SIG-M5 treated with dmso at 0.1 percent for 504 hours (cell line): ENCODE measurements around the gene ERCC3.
"Not testable (repeated sequence)": the region's sequence is repeated elsewhere in the genome, so short reads cannot be mapped to it uniquely, and the experiment has no call there.

ENCODE experiments used
- DNase-seq: peaks from one replicate; lab custom pipeline; 2025; ENCODE audit not compliant: unreplicated experiment; lab: John Stamatoyannopoulos, UW

ERCC3 gene

DNA sequence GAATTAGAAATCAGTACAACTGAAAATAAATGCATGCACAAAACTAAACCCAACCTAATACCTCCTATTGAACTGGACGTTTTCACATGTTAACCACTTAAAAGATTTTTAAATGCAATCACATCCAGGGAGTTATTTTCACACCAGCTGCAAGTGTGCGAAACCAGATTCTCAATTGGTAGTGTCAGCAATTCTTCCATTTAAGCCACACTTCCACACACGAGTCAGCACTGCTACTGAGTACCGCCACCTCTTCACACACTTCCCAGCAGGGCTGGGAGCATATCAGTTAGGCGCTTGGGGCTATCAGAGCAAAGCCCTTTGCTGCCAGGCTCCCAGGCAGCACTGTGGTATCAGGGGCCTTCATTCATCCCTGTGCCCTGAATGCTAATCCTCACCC is 14.2 kb downstream of the ERCC3 start:
- DNase-seq: no peak

DNA sequence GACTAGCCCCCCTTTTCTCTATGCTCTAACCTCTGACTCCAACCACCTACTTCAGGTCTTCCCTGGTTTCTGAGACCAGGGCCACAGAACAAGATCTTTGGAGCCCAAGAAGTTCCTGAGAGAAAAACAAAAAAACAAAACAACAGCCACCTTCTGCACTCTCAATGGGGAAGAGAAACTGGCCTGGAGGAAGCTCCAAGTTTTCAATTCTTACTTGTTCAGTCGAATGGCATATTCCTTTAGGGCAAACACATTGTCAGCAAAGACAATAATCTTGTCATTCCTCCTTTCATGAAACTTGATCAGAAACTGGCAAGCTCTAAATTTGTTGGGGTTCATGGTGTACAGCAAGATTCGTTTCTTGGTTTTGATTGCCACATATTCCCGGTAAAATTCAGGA is 15.0 kb downstream of the ERCC3 start:
- DNase-seq: no peak

GRCh38 chr2:127277028-127277427 is 16.9 kb downstream of the ERCC3 start:
- DNase-seq: no peak

- DNase-seq: no peak
These were observed 18.2 kb downstream of the ERCC3 start for GRCh38 chr2:127275789-127276188.

GRCh38 chr2:127275356-127275755 is 18.6 kb downstream of the ERCC3 start:
- DNase-seq: no peak

- DNase-seq: no peak
These were observed 23.3 kb downstream of the ERCC3 start for GRCh38 chr2:127270663-127271062.

GRCh38 chr2:127261804-127262406 is 32.0 kb downstream of the ERCC3 start:
- no peak for DNase-seq

DNA sequence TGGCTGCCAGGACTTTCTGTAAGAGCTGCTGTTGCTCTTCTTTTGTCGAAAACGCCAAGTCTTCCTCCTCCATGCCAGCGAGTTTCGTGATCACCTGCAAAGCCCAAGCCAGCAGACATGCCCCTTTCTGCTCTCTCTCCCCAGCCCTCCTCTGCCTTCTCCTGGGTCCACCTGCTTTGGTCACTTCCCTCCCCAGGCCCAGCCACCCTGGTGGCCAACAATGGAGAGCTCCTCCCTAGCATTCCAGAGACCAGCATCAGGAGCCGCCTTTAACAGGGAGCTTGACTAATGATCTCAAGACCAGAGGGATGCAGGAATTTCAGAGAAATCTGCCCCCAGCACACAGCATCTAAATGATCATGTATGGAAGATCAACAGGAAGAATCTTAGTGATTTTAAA is 34.6 kb downstream of the ERCC3 start:
- no peak for DNase-seq

GRCh38 chr2:127256866-127257265 is 37.1 kb downstream of the ERCC3 start:
- no peak for DNase-seq

- no peak for DNase-seq
These were observed 37.6 kb downstream of the ERCC3 start for GRCh38 chr2:127256381-127256780.

GRCh38 chr2:127255721-127256120 is 38.2 kb downstream of the ERCC3 start:
- no peak for DNase-seq

DNA sequence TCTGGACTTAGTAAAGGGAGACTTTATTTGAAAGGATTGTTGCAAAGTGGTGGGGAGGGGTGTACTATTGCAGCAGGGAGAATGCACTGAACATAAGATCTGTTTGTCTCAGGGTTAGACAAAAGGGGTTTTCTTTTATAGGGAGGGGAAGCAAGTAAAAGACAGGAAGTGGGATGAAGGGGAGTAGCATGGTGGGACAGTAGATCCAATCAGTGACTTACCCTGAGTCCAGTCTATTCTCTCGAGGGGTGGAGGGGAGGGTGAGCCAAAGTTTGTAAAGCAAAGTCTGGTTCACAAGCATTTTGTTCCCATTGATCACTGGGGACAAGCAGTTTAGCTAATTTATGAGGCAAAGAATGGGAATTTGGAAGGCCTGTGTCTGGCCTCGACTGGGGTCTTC is 38.8 kb downstream of the ERCC3 start:
- DNase-seq: no peak

GRCh38 chr2:127254386-127254981 is 39.5 kb downstream of the ERCC3 start:
- DNase-seq: no peak

- DNase-seq: not testable (repeated sequence)
These were observed 52.8 kb downstream of the ERCC3 start for GRCh38 chr2:127241184-127241583.

DNA sequence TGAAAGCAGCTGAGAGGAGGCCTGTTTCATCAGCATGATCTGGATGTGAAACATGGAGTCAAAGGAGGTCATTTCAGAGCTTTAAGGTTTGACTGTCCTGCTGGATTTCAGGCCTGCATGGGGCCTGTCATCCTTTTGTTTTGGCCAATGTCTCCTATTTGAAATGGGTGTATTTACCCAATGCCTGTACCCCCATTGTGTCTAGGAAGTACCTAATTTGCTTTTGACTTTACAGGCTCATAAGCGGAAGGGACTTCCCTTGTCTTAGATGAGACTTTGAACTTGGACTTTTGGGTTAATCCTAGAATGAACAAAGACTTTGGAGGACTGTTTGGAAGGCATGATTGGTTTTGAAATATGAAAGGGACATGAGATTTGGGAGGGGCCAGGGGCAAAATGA is 54.5 kb downstream of the ERCC3 start:
- no peak for DNase-seq

DNA sequence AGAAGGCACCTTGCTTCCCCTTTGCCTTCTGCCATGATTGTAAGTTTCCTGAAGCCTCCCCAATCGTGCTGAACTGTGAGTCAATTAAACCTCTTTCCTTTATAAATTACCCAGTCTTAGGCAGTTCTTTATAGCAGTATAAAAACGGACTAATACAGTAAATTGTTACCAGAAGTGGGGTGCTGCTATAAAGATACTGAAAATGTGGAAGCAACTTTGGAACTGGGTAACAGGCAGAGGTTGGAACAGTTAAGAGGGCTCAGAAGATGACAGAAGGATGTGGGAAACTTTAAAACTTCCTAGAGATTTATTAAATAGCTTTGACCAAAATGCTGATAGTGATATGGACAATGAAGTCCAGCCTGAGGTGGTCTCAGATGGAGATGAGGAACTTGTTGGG is 56.2 kb downstream of the ERCC3 start:
- not testable (repeated sequence) for DNase-seq

- no peak for DNase-seq
These were observed 58.8 kb downstream of the ERCC3 start for GRCh38 chr2:127235082-127235702.

DNA sequence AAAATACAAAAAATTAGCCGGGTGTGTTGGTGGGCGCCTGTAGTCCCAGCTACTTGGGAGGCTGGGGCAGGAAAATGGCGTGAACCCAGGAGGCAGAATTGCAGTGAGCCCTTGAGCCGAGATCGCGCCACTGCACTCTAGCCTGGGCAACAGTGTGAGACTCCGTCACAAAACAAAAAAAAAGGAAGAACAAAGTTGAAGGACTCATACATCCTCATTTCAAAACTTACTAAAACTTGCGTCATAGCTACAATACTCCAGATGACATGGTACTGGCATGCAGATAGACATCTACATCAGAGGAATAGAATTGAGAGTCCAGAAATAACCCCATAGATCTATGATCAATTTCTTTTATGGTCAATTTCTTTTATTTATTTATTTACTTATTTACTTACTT is 60.2 kb downstream of the ERCC3 start:
- DNase-seq: peak; percentile 77

DNA sequence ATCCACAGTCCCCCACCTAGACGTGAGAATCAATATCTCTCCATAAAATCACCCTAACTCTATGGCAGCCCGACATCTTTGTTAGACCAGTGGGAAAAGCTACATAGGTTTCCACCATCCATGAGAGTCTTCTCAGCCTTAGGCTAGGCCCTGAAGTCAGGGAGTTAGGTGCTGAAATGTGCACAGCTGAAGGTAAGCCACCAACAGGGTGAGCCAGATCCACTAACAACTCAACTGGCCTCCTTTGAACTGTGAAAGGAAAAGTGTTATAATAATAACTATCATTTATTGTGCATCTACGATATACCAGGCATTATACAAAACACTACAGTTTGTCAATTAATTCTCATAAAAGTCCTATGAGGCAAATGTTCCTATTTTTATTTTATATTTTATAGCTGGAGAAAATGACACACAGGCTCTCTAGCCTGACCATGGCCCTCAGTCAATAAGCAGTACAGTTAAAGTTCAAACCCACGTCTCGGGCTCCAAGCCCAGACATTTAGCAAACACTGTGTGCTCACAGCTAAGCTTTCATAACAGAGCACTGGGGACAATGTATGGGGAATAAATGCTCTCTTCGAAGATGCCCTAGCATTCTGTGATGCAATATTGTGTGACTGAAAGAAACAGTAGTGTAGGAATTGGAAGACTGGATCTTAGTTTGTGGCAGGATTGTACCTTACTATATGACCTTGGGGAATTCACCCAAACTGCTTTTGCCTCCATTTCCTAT is 62.6 kb downstream of the ERCC3 start:
- DNase-seq: no peak

DNA sequence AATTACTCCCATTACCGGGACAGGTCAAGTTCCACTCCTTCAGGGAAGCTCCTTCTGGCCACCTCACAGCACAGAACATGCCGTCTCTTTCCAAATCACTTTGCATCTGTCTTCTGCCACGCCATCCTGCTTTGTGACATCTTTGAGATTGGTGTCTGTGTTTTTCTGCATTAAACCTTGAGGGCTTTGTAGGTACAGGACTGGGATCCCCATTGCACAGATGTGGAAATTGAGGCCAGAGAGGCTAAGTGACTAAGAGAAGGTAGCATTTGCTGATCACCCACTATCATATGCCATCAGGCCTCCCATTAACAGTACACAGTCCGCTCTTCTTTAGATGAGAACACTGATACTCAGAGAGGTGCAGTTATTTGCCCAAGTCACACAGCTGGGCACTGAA is 64.4 kb downstream of the ERCC3 start:
- no peak for DNase-seq

DNA sequence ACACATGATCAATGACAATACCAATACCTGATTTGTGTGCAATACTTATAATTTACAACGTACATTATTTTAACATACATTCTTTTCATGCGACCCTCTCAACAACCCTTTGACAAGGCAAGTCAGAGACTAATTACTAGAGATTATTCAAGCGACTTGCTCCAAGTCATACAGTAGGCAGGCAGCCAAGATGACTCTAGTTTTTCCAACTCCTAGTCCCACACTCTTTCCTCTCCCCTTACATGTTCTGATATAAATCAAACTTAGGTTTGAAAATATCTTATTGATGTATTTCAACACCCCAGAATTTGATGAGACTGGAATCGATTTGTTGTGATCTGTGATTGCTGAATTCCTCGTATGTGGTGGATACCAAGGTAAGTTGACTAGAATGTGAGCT is 65.8 kb downstream of the ERCC3 start:
- DNase-seq: no peak

- not testable (repeated sequence) for DNase-seq
These were observed 66.7 kb downstream of the ERCC3 start for GRCh38 chr2:127227264-127227660.
